Inflammatory macrophage (primary cell): ENCODE results near the gene APC.
A peak's percentile ranks its signal among the peaks of the same experiment; 100 is the strongest.

ENCODE experiments used
- DNase-seq, 2 donors: peaks; one replicate each; pipeline ENCODE4 v3.0.0-alpha.2; 2020 to 2022

Gene APC

GRCh38 chr5:112787261-112787660 lies 49.6 kb downstream of the APC start:
- DNase-seq, result no peak

GRCh38 chr5:112787896-112788295 lies 50.2 kb downstream of the APC start:
- no peak for DNase-seq

GRCh38 chr5:112793201-112793600 lies 55.5 kb downstream of the APC start:
- DNase-seq, result no peak

- DNase-seq, result no peak
Observed at GRCh38 chr5:112794410-112794809, 56.7 kb downstream of the APC start.

- DNase-seq, result no peak
Observed at GRCh38 chr5:112795342-112795741, 57.7 kb downstream of the APC start.

GRCh38 chr5:112795944-112796678 lies 58.4 kb downstream of the APC start:
- peak in 1 of 2 donors; percentile 5 for DNase-seq

GRCh38 chr5:112799661-112800060 lies 62.0 kb downstream of the APC start:
- DNase-seq, result no peak

GRCh38 chr5:112800891-112801290 lies 63.2 kb downstream of the APC start:
- no peak for DNase-seq

GRCh38 chr5:112811023-112811422 lies 73.3 kb downstream of the APC start:
- DNase-seq, result no peak

- no peak for DNase-seq
Observed at GRCh38 chr5:112812549-112812948, 74.9 kb downstream of the APC start.

GRCh38 chr5:112820246-112820645 lies 82.6 kb downstream of the APC start:
- no peak for DNase-seq

- DNase-seq, result no peak
Observed at GRCh38 chr5:112822456-112822855, 84.8 kb downstream of the APC start.

- DNase-seq, result no peak
Observed at GRCh38 chr5:112823181-112823580, 85.5 kb downstream of the APC start.

- DNase-seq, result no peak
Observed at GRCh38 chr5:112823656-112824055, 86.0 kb downstream of the APC start.

GRCh38 chr5:112824197-112824596 lies 86.5 kb downstream of the APC start:
- DNase-seq, result no peak

- DNase-seq, result no peak
Observed at GRCh38 chr5:112830378-112830777, 92.7 kb downstream of the APC start.

GRCh38 chr5:112833971-112834370 lies 96.3 kb downstream of the APC start:
- DNase-seq, result no peak

GRCh38 chr5:112844489-112844888 lies 106.8 kb downstream of the APC start:
- no peak for DNase-seq

- no peak for DNase-seq
Observed at GRCh38 chr5:112846556-112846955, 108.9 kb downstream of the APC start.

GRCh38 chr5:112847306-112847705 lies 109.6 kb downstream of the APC start:
- no peak for DNase-seq

- peak; percentile 60 to 64 for DNase-seq
Observed at GRCh38 chr5:112848116-112848811, 110.6 kb downstream of the APC start.

- DNase-seq, result no peak
Observed at GRCh38 chr5:112849912-112850311, 112.2 kb downstream of the APC start.

- DNase-seq, result no peak
Observed at GRCh38 chr5:112854651-112855050, 117.0 kb downstream of the APC start.

GRCh38 chr5:112857866-112858265 lies 120.2 kb downstream of the APC start:
- DNase-seq, result no peak
